Ascending aorta (tissue), 2 donors: ENCODE results near the gene ECI1. TPM values are rescaled to one million over a fixed set of nuclear protein-coding genes. Genes with fewer than 3 reads are reported as not detected.

Experiments
- DNase-seq, 2 donors: peaks; one replicate each; pipeline ENCODE4 v3.0.0-alpha.2; 2019; ENCODE audit warnings: low spot score in 2 of 2
- H3K27ac ChIP-seq, 2 donors: fragments of 200-600 bp; sonication (generic); one replicate each; pipeline ENCODE4 v1.5.1; 2016 to 2017; ENCODE audit warnings: mild to moderate bottlenecking in 1 of 2
- H3K27me3 ChIP-seq: fragments of 200-600 bp; sonication (generic); one replicate; pipeline ENCODE4 v1.5.1; 2017
- H3K36me3 ChIP-seq, 2 donors: fragments of 200-600 bp; sonication (generic); one replicate each; pipeline ENCODE4 v1.5.1; 2016
- H3K4me1 ChIP-seq, 2 donors: fragments of 200-600 bp; sonication (generic); one replicate each; pipeline ENCODE4 v1.5.1; 2016 to 2017; ENCODE audit warnings: mild to moderate bottlenecking in 1 of 2
- H3K4me3 ChIP-seq, 2 donors: fragments of 200-600 bp; sonication (generic); one replicate each; pipeline ENCODE4 v1.5.1; 2016 to 2017; ENCODE audit warnings: mild to moderate bottlenecking in 1 of 2
- H3K9me3 ChIP-seq, 2 donors: fragments of 200-600 bp; sonication (generic); one replicate each; pipeline ENCODE4 v1.5.1; 2016
- intact Hi-C: fragments of 100-400 bp; cut with DNase I; formaldehyde crosslinking; loops from one replicate; pipeline ENCODE4 v1.15.1; 2023
- total RNA-seq: library from RNA; depleted of rRNA; stranded (reverse); fragments of >200 nt; gene quantifications from one replicate; pipeline ENCODE4 v1.1.0, GENCODE V29; 2016
- TF ChIP-seq, protein P1 (sequence below), 3 experiments: fragments of 200-600 bp in 2 of 3; fragments of 450-650 bp in 1 of 3; sonication (generic) in 2 of 3; IDR thresholded peaks; one replicate each; pipeline ENCODE4 v1.5.1; 2016 to 2019; ENCODE audit warnings: antibody characterized with exemption in 3 of 3, mild to moderate bottlenecking in 1 of 3, moderate library complexity in 1 of 3

Gene ECI1
- total RNA-seq, 1 donor from 2014 or later, result 10.9 TPM

DNA sequence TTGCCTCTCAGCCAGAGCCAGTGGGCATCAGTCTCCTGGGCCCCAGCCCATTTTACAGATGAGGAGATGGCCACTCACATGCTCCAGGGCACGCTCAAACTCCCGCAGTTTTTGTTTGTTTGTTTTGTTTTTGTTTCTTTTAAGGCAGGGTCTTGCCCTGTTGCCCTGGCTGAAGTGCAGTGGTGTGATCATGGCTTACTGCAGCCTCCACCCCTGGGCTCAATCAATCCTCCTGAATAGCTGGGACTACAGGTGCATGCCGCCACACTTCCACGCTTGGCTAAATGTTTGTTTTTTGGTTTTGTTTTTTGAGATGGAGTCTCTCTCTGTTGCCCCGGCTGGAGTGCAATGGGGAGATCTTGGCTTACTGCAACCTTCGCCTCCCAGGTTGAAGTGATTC, 24.5 kb downstream of the ECI1 start:
- no peak for DNase-seq
- no peak overlapping the region for H3K27ac ChIP-seq
- H3K4me1 ChIP-seq, result peaks cover 4 to 15% of the 10 kb centered on the region in 2 donors
- no peak overlapping the region for H3K4me3 ChIP-seq
- H3K9me3 ChIP-seq, result no peaks in the 10 kb centered on the region
- intact Hi-C loops, result no loop called here
- H3K27me3 ChIP-seq, result no peaks in the 10 kb centered on the region
- TF ChIP-seq, protein P1, sequence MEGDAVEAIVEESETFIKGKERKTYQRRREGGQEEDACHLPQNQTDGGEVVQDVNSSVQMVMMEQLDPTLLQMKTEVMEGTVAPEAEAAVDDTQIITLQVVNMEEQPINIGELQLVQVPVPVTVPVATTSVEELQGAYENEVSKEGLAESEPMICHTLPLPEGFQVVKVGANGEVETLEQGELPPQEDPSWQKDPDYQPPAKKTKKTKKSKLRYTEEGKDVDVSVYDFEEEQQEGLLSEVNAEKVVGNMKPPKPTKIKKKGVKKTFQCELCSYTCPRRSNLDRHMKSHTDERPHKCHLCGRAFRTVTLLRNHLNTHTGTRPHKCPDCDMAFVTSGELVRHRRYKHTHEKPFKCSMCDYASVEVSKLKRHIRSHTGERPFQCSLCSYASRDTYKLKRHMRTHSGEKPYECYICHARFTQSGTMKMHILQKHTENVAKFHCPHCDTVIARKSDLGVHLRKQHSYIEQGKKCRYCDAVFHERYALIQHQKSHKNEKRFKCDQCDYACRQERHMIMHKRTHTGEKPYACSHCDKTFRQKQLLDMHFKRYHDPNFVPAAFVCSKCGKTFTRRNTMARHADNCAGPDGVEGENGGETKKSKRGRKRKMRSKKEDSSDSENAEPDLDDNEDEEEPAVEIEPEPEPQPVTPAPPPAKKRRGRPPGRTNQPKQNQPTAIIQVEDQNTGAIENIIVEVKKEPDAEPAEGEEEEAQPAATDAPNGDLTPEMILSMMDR (IDR thresholded peaks at IDR 0.05), result no peak
- peaks cover 41 to 42% of the 10 kb centered on the region in 2 donors for H3K36me3 ChIP-seq

DNA sequence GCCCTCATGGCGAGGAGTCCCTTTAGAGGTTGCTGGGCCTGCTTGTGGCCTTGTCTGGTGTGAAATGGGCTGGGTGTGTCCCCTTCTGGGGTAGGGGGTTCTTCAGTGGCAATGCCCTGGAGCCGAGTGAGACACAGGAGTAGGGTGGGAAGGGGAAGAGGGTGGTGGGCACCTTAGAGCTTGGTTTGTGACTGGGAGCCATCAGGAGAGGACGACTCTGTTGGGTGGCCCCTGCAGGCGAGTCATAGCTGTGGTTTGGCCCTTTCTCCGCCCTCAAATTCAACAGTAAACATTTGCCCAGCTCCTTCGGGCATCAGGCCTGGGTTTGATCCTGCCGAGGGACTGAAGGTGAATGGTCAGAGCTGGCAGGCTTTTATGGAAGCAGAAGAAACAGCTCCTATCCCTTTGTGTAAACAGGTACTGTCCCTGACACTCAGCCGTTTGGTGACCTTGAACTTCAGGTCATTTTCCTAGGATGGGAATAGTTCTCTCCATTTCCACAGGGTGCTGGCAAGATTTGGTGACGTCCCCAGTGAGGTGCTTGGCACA, 25.1 kb downstream of the ECI1 start:
- Histone ChIP-seq H3K27ac (no peak overlapping the region), H3K27me3 (no peaks in the 10 kb centered on the region), H3K9me3 (no peaks in the 10 kb centered on the region), H3K4me1 (peaks cover 4 to 15% of the 10 kb centered on the region in 2 donors), H3K4me3 (no peak overlapping the region), H3K36me3 (peaks cover 35 to 36% of the 10 kb centered on the region in 2 donors)
- intact Hi-C loops, result no loop called here
- TF ChIP-seq, protein P1 (IDR thresholded peaks at IDR 0.05), result no peak
- DNase-seq, result no peak

DNA sequence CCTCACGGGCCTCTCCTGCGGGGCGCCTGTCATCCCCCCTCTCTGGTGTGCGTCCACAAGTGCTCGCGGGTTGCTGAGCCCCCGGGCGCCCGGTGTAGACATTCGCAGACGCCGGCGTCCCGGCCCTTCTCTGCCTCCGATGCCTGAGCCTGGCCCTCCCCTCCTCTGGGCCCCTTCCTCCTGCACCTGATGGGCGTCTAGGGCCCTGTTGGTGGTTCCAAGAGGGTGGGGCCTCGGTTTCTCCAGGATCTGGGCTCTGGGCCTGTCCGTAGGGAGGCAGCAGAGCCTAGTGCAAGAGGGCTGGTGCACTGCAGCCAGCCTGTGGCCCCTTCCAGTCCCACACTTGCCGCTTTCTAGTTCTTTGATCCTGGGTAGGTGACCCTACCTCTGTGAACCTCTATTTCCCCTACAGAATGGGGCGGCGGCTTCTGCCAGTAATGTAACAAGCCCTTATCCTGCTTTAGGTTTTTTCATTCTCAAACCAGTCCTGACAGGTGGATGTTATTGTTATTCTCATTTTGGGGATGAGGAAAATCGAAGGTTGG, 27.4 kb downstream of the ECI1 start:
- intact Hi-C loops, result loop anchor here (1.0 to 5.0 kb wide), 7 partner anchors 9 to 397 kb away; partner anchors contain the start of genes ECI1, FAHD1, HAGH and MLST8
- Histone ChIP-seq H3K4me1 (peaks cover 4 to 15% of the 10 kb centered on the region in 2 donors), H3K27ac (peak overlapping the region; percentile 80), H3K27me3 (no peaks in the 10 kb centered on the region), H3K9me3 (no peaks in the 10 kb centered on the region), H3K36me3 (peaks cover 12 to 13% of the 10 kb centered on the region in 2 donors), H3K4me3 (peak overlapping the region; percentile 89 to 92)
- no peak for DNase-seq
- TF ChIP-seq, protein P1 (IDR thresholded peaks at IDR 0.05), result peak in 1 of 3 experiments; percentile 18

DNA sequence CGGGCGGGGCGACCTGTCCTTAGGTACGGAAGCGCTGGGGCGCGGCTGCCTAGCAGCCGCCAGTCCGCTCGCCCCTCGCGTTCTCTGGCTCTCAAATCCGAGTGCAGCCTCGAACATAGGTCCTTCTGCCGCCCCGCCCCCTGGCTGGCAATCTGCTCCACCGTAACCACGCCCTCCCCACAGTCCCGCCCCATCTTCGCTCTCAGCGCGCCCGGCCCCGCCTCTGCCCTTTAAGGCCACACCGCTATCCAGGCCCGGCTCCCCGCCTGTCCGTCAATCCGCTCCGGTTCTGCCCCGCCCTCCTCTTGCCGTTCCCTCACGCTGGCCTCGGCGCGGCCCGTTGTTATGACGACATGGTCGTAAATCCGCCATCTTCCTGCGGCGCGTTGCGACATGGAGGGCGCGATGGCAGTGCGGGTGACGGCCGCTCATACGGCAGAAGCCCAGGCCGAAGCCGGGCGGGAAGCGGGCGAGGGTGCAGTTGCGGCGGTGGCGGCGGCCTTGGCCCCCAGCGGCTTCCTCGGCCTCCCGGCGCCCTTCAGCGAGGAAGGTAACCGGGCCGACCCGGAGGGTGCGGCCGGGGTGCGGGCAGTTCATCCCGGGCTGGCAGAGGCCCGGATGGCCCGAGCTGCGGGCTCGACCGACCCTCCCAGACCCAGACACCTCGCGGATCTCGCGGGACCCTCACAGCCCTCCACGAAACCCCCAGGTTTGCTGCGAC, 28.0 kb downstream of the ECI1 start, which contains the start of gene E4F1:
Gene E4F1, plus strand, starts transcription at position 371 of the 721 bp plus-strand sequence. Its CDS starts 23 bp downstream, at position 394.
- peak; percentile 96 to 100 for DNase-seq
- Histone ChIP-seq H3K4me1 (peaks cover 4 to 15% of the 10 kb centered on the region in 2 donors), H3K4me3 (peak within 1 kb of the TSS; percentile 89 to 92), H3K9me3 (no peaks in the 10 kb centered on the region), H3K27ac (peak within 1 kb of the TSS; percentile 80), H3K27me3 (no peaks in the 10 kb centered on the region), H3K36me3 (peaks cover 6% of the 10 kb centered on the region in 2 donors)
- TF ChIP-seq, protein P1 (IDR thresholded peaks at IDR 0.05), result no peak
- intact Hi-C loops, result loop anchor here (1.0 to 5.0 kb wide), 7 partner anchors 8 to 397 kb away; partner anchors contain the start of genes ECI1, FAHD1, HAGH and MLST8

DNA sequence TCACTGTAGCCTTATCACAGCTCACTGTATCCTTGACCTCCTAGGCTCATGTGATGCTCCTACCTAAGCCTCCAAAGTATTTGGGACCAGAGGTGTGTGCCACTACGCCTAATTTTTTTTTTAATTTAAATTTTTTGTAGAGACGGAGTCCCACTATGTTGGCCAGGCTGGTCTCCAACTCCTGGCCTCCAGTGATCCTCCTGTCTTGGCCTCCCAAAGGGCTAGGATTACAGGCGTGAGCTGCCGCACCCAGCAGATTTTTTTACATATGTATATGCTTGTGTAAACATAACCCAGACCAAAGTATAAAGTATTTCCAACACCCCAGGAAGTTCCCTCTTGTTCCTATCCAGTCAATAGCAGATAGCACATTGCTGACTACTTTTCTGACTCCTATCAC, 35.1 kb downstream of the ECI1 start:
- Histone ChIP-seq H3K9me3 (no peaks in the 10 kb centered on the region), H3K36me3 (peaks cover 0 to 5% of the 10 kb centered on the region in 2 donors), H3K27me3 (no peaks in the 10 kb centered on the region), H3K4me3 (no peak overlapping the region), H3K27ac (no peak overlapping the region), H3K4me1 (peaks cover 12 to 22% of the 10 kb centered on the region in 2 donors)
- no peak for DNase-seq
- TF ChIP-seq, protein P1 (IDR thresholded peaks at IDR 0.05), result no peak
- intact Hi-C loops, result no loop called here
